C4-2B (cell line): Measurements from ENCODE around the gene B4GALNT3.

Experiments used
- H3K27ac ChIP-seq: fragments of 450-650 bp; 2 replicates; pipeline ENCODE4 v1.5.1; 2017
- ZFX ChIP-seq: fragments of 450-650 bp; IDR thresholded peaks from 2 replicates; pipeline ENCODE4 v1.6.1; 2017
- TF ChIP-seq, protein P1 (sequence below): fragments of 450-650 bp; conservative IDR thresholded peaks from 2 replicates; pipeline ENCODE4 v1.5.1; 2017; ENCODE audit warnings: mild to moderate bottlenecking

The B4GALNT3 gene

DNA sequence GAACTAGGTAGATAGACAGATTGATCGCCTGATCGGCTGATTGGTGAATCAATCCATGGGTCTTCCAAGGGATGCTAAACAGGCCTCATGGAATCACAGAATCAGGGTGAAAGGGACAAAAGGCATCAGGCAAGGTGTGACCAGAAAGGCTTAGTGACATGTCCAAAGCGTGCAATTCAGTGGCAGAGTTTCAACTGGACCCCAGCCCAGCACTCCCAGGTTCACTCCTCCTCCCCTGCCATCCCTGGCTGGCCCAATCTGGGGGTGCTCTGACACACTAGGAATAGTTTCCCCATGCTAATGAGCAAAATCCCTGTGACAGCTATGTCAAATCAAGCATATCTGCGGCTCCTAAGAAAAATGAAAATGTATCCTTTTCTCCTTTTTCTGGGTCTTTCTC, 153.1 kb downstream of the B4GALNT3 start:
- H3K27ac ChIP-seq, result no peak overlapping the region
- TF ChIP-seq, protein P1, sequence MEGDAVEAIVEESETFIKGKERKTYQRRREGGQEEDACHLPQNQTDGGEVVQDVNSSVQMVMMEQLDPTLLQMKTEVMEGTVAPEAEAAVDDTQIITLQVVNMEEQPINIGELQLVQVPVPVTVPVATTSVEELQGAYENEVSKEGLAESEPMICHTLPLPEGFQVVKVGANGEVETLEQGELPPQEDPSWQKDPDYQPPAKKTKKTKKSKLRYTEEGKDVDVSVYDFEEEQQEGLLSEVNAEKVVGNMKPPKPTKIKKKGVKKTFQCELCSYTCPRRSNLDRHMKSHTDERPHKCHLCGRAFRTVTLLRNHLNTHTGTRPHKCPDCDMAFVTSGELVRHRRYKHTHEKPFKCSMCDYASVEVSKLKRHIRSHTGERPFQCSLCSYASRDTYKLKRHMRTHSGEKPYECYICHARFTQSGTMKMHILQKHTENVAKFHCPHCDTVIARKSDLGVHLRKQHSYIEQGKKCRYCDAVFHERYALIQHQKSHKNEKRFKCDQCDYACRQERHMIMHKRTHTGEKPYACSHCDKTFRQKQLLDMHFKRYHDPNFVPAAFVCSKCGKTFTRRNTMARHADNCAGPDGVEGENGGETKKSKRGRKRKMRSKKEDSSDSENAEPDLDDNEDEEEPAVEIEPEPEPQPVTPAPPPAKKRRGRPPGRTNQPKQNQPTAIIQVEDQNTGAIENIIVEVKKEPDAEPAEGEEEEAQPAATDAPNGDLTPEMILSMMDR, result no peak
- TF ChIP-seq ZFX, result no peak
